ENCODE data around the gene MGST2. TPM values are rescaled to one million over a fixed set of nuclear protein-coding genes. Genes with fewer than 3 reads are reported as not detected.

The MGST2 gene
- total RNA-seq, 3 donors from 2014 or later (not counting 1 experiment from before 2014, with no cell fraction given): 7.8 to 17.0 (median 10.9) TPM

- no peaks in the 10 kb centered on the region for H3K4me1 Mint-ChIP-seq
- intact Hi-C loops (cut with micrococcal nuclease): no loop called here
- no peaks in the 10 kb centered on the region for H3K4me1 ChIP-seq (ENCODE audit: control insufficient read depth, insufficient read depth, low read length)
- peaks cover under 1% of the 10 kb centered on the region for H3K36me3 Mint-ChIP-seq
- 93% methylated on average over 1 of the region's 1 CpG for WGBS (ENCODE audit: insufficient coverage)
- H3K9me3 Mint-ChIP-seq: no peaks in the 10 kb centered on the region
- no peak for TF ChIP-seq CTCF (IDR thresholded peaks at IDR 0.05)
- no peaks in the 10 kb centered on the region for H3K27me3 ChIP-seq (ENCODE audit: control insufficient read depth, insufficient read depth, low read length)
- H3K27ac ChIP-seq (ENCODE audit: low read length): no peak overlapping the region
- no peak overlapping the region for H3K27ac Mint-ChIP-seq
- no peaks in the 10 kb centered on the region for H3K9me3 ChIP-seq (ENCODE audit: control insufficient read depth, insufficient read depth, low read length)
- no peak overlapping the region for H3K4me3 ChIP-seq (ENCODE audit: low read length)
- no peak overlapping the region for H3K4me3 Mint-ChIP-seq
- ATAC-seq (no peak), DNase-seq (no peak)
- H3K27me3 Mint-ChIP-seq (ENCODE audit: low read depth in 2 of 2): no peaks in the 10 kb centered on the region
- no peaks in the 10 kb centered on the region for H3K36me3 ChIP-seq (ENCODE audit: control insufficient read depth, insufficient read depth, low read length)
Observed at GRCh38 chr4:139709660-139710059, 44.0 kb downstream of the MGST2 start.

- no peaks in the 10 kb centered on the region for H3K36me3 Mint-ChIP-seq
- no peaks in the 10 kb centered on the region for H3K9me3 ChIP-seq (ENCODE audit: control insufficient read depth, insufficient read depth, low read length)
- no peak overlapping the region for H3K4me3 Mint-ChIP-seq
- no peak for DNase-seq
- intact Hi-C loops (cut with micrococcal nuclease): no loop called here
- H3K4me1 Mint-ChIP-seq: no peaks in the 10 kb centered on the region
- no peaks in the 10 kb centered on the region for H3K27me3 Mint-ChIP-seq (ENCODE audit: low read depth in 2 of 2)
- H3K9me3 Mint-ChIP-seq: no peaks in the 10 kb centered on the region
- 94% methylated on average over 2 of the region's 2 CpGs for WGBS (ENCODE audit: insufficient coverage)
- H3K36me3 ChIP-seq (ENCODE audit: control insufficient read depth, insufficient read depth, low read length): no peaks in the 10 kb centered on the region
- no peak overlapping the region for H3K4me3 ChIP-seq (ENCODE audit: low read length)
- TF ChIP-seq CTCF (IDR thresholded peaks at IDR 0.05): no peak
- no peak for ATAC-seq
- no peaks in the 10 kb centered on the region for H3K4me1 ChIP-seq (ENCODE audit: control insufficient read depth, insufficient read depth, low read length)
- no peak overlapping the region for H3K27ac ChIP-seq (ENCODE audit: low read length)
- H3K27me3 ChIP-seq (ENCODE audit: control insufficient read depth, insufficient read depth, low read length): no peaks in the 10 kb centered on the region
- H3K27ac Mint-ChIP-seq: no peak overlapping the region
Observed at GRCh38 chr4:139710073-139710472, 44.5 kb downstream of the MGST2 start.

GRCh38 chr4:139711461-139711860 is 45.8 kb downstream of the MGST2 start:
- H3K4me1 ChIP-seq (ENCODE audit: control insufficient read depth, insufficient read depth, low read length): no peaks in the 10 kb centered on the region

More at GRCh38 chr4:139711461-139711860, 45.8 kb downstream of the MGST2 start:
- Histone ChIP-seq H3K27me3 (ENCODE audit: control insufficient read depth, insufficient read depth, low read length) (no peaks in the 10 kb centered on the region), H3K27ac (ENCODE audit: low read length) (no peak overlapping the region), H3K9me3 (ENCODE audit: control insufficient read depth, insufficient read depth, low read length) (no peaks in the 10 kb centered on the region), H3K4me3 (ENCODE audit: low read length) (no peak overlapping the region), H3K36me3 (ENCODE audit: control insufficient read depth, insufficient read depth, low read length) (no peaks in the 10 kb centered on the region)
- Mint-ChIP-seq H3K27ac (no peak overlapping the region), H3K4me3 (no peak overlapping the region), H3K27me3 (ENCODE audit: low read depth in 2 of 2) (no peaks in the 10 kb centered on the region), H3K4me1 (no peaks in the 10 kb centered on the region), H3K9me3 (no peaks in the 10 kb centered on the region), H3K36me3 (no peaks in the 10 kb centered on the region)
- intact Hi-C loops (cut with micrococcal nuclease): no loop called here
- ATAC-seq (no peak), DNase-seq (no peak)
- no peak for TF ChIP-seq CTCF (IDR thresholded peaks at IDR 0.05)
- over 99% methylated on average over 4 of the region's 4 CpGs for WGBS (ENCODE audit: insufficient coverage)
